ENCODE data around the gene HOXA1. TPM values are rescaled to one million over a fixed set of nuclear protein-coding genes. Genes with fewer than 3 reads are reported as not detected.

Gene HOXA1
- total RNA-seq, 1 experiment from 2014 or later = 1.4 TPM

- intact Hi-C loops (cut with micrococcal nuclease) = no loop called here
- Histone ChIP-seq H3F3A (ENCODE audit: low read length, unreplicated experiment) (no peaks in the 10 kb centered on the region), H3K9me3 (ENCODE audit: low read length) (no peaks in the 10 kb centered on the region), H2AFZ (ENCODE audit: low read length) (no peak overlapping the region), H3K9ac (ENCODE audit: low read length) (no peak overlapping the region), H3K9me2 (replicated peaks; ENCODE audit: low read length) (no peaks in the 10 kb centered on the region), H3K27me3 (ENCODE audit: low read length) (no peaks in the 10 kb centered on the region), H3K79me2 (ENCODE audit: low read length) (no peaks in the 10 kb centered on the region), H3K4me2 (ENCODE audit: low read length) (peak overlapping the region; percentile 58), H3K4me1 (ENCODE audit: insufficient read depth, low read length) (peaks cover 48% of the 10 kb centered on the region), H3K27ac (ENCODE audit: low read length) (peak overlapping the region; percentile 64), H4K20me1 (ENCODE audit: low read length) (no peaks in the 10 kb centered on the region), H3K36me3 (ENCODE audit: low read depth, low read length) (no peaks in the 10 kb centered on the region), H3K4me3 (ENCODE audit: low read length) (no peak overlapping the region)
- POLR2A ChIA-PET (ENCODE audit: unreplicated experiment) = interaction anchor here (0.6 kb wide), 1 partner anchor 552 kb away, joined by 4 read pairs; no protein-coding TSS in a partner anchor
- CTCF ChIA-PET = no interaction called here
- ATAC-seq (peak; percentile 63), DNase-seq (peak; percentile 70)
- no TSS peak for BruUV-seq (replicated peaks)
- TF ChIP-seq CTCF (conservative IDR thresholded peaks at IDR 0.05; ENCODE audit: low read depth, low read length) (no peak), EZH2phosphoT487 (IDR thresholded peaks at IDR 0.05; ENCODE audit: borderline replicate concordance, low read length) (no peak), EZH2 (IDR thresholded peaks at IDR 0.05; ENCODE audit: low read length, unreplicated experiment) (no peak)
Observed at GRCh38 chr7:27078616-27079233, 17.1 kb downstream of the HOXA1 start.

GRCh38 chr7:27073076-27073475 is 22.7 kb downstream of the HOXA1 start:
- intact Hi-C loops (cut with micrococcal nuclease) = no loop called here
- H2AFZ ChIP-seq (ENCODE audit: low read length) = no peak overlapping the region
- DNase-seq (peak; percentile 82), ATAC-seq (peak; percentile 98)
- no peaks in the 10 kb centered on the region for H3K27me3 ChIP-seq (ENCODE audit: low read length)
- H3K9me3 ChIP-seq (ENCODE audit: low read length) = no peaks in the 10 kb centered on the region
- peak overlapping the region; percentile 1; the same call in 1 of the 2 replicates for H3K4me2 ChIP-seq (ENCODE audit: low read length)
- no peak overlapping the region for H3K27ac ChIP-seq (ENCODE audit: low read length)
- H3K4me3 ChIP-seq (ENCODE audit: low read length) = no peak overlapping the region
- CTCF ChIA-PET = no interaction called here
- no peaks in the 10 kb centered on the region for H3K9me2 ChIP-seq (replicated peaks; ENCODE audit: low read length)
- BruUV-seq (replicated peaks) = no TSS peak
- H3K79me2 ChIP-seq (ENCODE audit: low read length) = no peaks in the 10 kb centered on the region
- POLR2A ChIA-PET (ENCODE audit: unreplicated experiment) = no interaction called here
- TF ChIP-seq CTCF (conservative IDR thresholded peaks at IDR 0.05; ENCODE audit: low read depth, low read length) = no peak
- TF ChIP-seq EZH2 (IDR thresholded peaks at IDR 0.05; ENCODE audit: low read length, unreplicated experiment) = no peak
- no peak for TF ChIP-seq EZH2phosphoT487 (IDR thresholded peaks at IDR 0.05; ENCODE audit: borderline replicate concordance, low read length)
- no peaks in the 10 kb centered on the region for H4K20me1 ChIP-seq (ENCODE audit: low read length)
- H3K4me1 ChIP-seq (ENCODE audit: insufficient read depth, low read length) = peaks cover 17% of the 10 kb centered on the region
- H3K36me3 ChIP-seq (ENCODE audit: low read depth, low read length) = no peaks in the 10 kb centered on the region
- H3F3A ChIP-seq (ENCODE audit: low read length, unreplicated experiment) = no peaks in the 10 kb centered on the region
- H3K9ac ChIP-seq (ENCODE audit: low read length) = no peak overlapping the region

GRCh38 chr7:27071622-27072390 is 24.0 kb downstream of the HOXA1 start:
- Histone ChIP-seq H3K9ac (ENCODE audit: low read length) (no peak overlapping the region), H2AFZ (ENCODE audit: low read length) (no peak overlapping the region), H3K4me1 (ENCODE audit: insufficient read depth, low read length) (peaks cover 17% of the 10 kb centered on the region), H3K4me3 (ENCODE audit: low read length) (no peak overlapping the region), H3K9me2 (replicated peaks; ENCODE audit: low read length) (no peaks in the 10 kb centered on the region), H3K4me2 (ENCODE audit: low read length) (no peak overlapping the region), H3F3A (ENCODE audit: low read length, unreplicated experiment) (no peaks in the 10 kb centered on the region), H3K36me3 (ENCODE audit: low read depth, low read length) (no peaks in the 10 kb centered on the region), H3K79me2 (ENCODE audit: low read length) (no peaks in the 10 kb centered on the region), H3K27me3 (ENCODE audit: low read length) (no peaks in the 10 kb centered on the region), H3K27ac (ENCODE audit: low read length) (no peak overlapping the region), H3K9me3 (ENCODE audit: low read length) (no peaks in the 10 kb centered on the region), H4K20me1 (ENCODE audit: low read length) (no peaks in the 10 kb centered on the region)
- DNase-seq (no peak), ATAC-seq (no peak)
- no TSS peak for BruUV-seq (replicated peaks)
- CTCF ChIA-PET = no interaction called here
- intact Hi-C loops (cut with micrococcal nuclease) = no loop called here
- TF ChIP-seq EZH2 (IDR thresholded peaks at IDR 0.05; ENCODE audit: low read length, unreplicated experiment) (no peak), CTCF (conservative IDR thresholded peaks at IDR 0.05; ENCODE audit: low read depth, low read length) (no peak), EZH2phosphoT487 (IDR thresholded peaks at IDR 0.05; ENCODE audit: borderline replicate concordance, low read length) (no peak)
- POLR2A ChIA-PET (ENCODE audit: unreplicated experiment) = no interaction called here

Measured in PC-3 (cell line).